Measurements from ENCODE around the gene DCDC2. TPM values are rescaled to one million over a fixed set of nuclear protein-coding genes. Genes with fewer than 3 reads are reported as not detected.
"Not testable (repeated sequence)": the region's sequence is repeated elsewhere in the genome, so short reads cannot be mapped to it uniquely, and the experiment has no call there.

The DCDC2 gene
- total RNA-seq, 1 experiment from 2014 or later: 5.6 TPM

DNA sequence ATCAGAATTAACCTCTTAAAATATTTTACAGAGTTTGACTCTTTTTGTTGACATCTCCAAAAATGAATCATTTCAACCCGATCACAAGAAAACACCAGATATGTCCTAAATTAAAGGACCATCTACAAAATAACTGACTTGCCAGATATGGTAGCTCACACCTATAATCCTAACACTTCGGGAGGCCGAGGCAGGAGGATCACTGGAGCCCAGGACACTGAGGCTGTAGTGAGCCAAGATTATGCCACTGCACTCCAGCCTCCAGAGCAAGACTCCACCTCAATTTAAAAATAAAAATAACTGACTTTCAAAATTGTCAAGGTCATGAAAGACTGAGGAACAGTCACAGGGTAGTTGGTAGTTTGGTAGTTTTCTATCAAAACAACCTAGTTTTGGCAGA, 34.9 kb downstream of the DCDC2 start:
- Histone ChIP-seq H3F3A (ENCODE audit: insufficient read depth, low read depth) (peaks cover 19% of the 10 kb centered on the region), H3K9me3 (ENCODE audit: insufficient read depth, low read depth) (0 out of 2 replicates have a peak, but pooled peaks cover 2% of the 10 kb centered on the region), H2AFZ (no peak overlapping the region), H3K27me3 (ENCODE audit: insufficient read depth, low read depth) (no peaks in the 10 kb centered on the region), H3K36me3 (ENCODE audit: low read depth) (no peaks in the 10 kb centered on the region), H3K79me2 (ENCODE audit: low read depth) (no peaks in the 10 kb centered on the region), H4K20me1 (ENCODE audit: insufficient read depth) (no peaks in the 10 kb centered on the region), H3K4me3 (0 out of 2 replicates have a peak overlapping the region, but pooled peaks have one; percentile 15), H3K4me2 (peak overlapping the region; percentile 63), H3K9me2 (ENCODE audit: insufficient read depth) (no peaks in the 10 kb centered on the region), H3K27ac (peak overlapping the region; percentile 87), H3K4me1 (replicated peaks; ENCODE audit: insufficient read depth) (peaks cover 28% of the 10 kb centered on the region)
- ChIA-PET CTCF (no interaction called here), POLR2A (ENCODE audit: unreplicated experiment) (no interaction called here)
- no peak for DNase-seq
- intact Hi-C loops (cut with micrococcal nuclease; ENCODE audit: unreplicated experiment): loop anchor here (1.0 kb wide), 1 partner anchor 10 kb away; no protein-coding TSS in a partner anchor
- BruUV-seq (replicated peaks): no TSS peak
- TF ChIP-seq EZH2 (IDR thresholded peaks at IDR 0.05; ENCODE audit: low read depth) (no peak), CTCF (conservative IDR thresholded peaks at IDR 0.05) (no peak)

DNA sequence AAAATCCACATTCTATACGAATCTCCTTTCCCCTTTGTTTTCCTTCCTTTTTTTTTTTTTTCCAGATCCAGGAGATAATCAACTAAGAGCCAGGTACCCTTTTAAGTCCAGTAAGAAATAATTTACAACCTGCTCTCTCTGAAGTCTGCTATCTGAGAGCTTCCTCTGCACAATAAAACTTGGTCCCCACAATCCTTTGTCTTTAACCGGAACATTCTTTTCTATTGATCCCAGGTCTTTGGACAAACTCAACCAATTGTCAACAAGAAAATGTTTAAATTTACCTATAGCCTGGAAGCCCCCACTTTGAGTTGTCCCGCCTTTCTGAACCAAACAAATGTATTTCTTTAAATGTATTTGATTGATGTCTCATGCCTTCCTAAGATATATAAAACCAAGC, 35.4 kb downstream of the DCDC2 start:
- CTCF ChIA-PET; intact Hi-C loops (cut with micrococcal nuclease; ENCODE audit: unreplicated experiment); H4K20me1 ChIP-seq (ENCODE audit: insufficient read depth); BruUV-seq (replicated peaks); H2AFZ ChIP-seq; H3K9me2 ChIP-seq (ENCODE audit: insufficient read depth); H3K27me3 ChIP-seq (ENCODE audit: insufficient read depth, low read depth); POLR2A ChIA-PET (ENCODE audit: unreplicated experiment); H3K79me2 ChIP-seq (ENCODE audit: low read depth); H3K9me3 ChIP-seq (ENCODE audit: insufficient read depth, low read depth); H3K4me2 ChIP-seq; DNase-seq; H3K36me3 ChIP-seq (ENCODE audit: low read depth); H3K4me3 ChIP-seq: not testable (repeated sequence)
- H3K27ac ChIP-seq: peak overlapping the region; percentile 87
- peaks cover 28% of the 10 kb centered on the region for H3K4me1 ChIP-seq (replicated peaks; ENCODE audit: insufficient read depth)
- H3F3A ChIP-seq (ENCODE audit: insufficient read depth, low read depth): peaks cover 19% of the 10 kb centered on the region

DNA sequence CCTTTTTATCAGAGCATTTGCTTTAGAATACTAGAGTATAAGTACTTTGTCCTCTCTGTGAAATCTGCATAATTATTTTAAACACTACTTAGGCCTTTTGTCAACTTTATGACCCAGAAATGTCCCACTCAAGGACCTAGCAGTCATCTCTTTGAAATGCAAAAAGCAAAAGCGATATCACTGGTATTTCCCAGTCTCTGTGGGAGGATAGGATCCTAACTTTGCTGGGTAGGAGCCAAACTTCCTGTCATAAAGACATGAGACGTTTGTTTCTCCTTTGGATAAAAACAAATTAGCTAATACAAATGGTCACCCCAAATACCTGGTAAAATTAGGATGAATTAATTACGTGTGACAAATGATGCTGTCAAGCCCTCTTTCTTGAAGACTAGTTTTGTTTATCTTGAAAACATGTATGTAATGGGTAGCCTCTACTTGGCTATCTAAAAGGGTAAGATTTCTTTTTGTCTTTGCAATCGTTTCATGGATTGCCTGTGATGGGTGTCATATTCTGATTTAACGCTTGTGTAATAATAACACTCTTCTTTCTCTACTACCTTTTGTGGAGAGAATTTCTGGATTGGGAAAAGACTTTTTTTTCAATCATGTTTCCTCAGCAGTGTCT, 36.2 kb downstream of the DCDC2 start:
- no peak for DNase-seq
- H3K79me2 ChIP-seq (ENCODE audit: low read depth): no peaks in the 10 kb centered on the region
- intact Hi-C loops (cut with micrococcal nuclease; ENCODE audit: unreplicated experiment): no loop called here
- ChIA-PET POLR2A (ENCODE audit: unreplicated experiment) (no interaction called here), CTCF (no interaction called here)
- no peaks in the 10 kb centered on the region for H4K20me1 ChIP-seq (ENCODE audit: insufficient read depth)
- TF ChIP-seq EZH2 (IDR thresholded peaks at IDR 0.05; ENCODE audit: low read depth) (no peak), CTCF (conservative IDR thresholded peaks at IDR 0.05) (no peak)
- no peak overlapping the region for H3K4me3 ChIP-seq
- H3K9me2 ChIP-seq (ENCODE audit: insufficient read depth): no peaks in the 10 kb centered on the region
- H3K27ac ChIP-seq: no peak overlapping the region
- no peaks in the 10 kb centered on the region for H3K27me3 ChIP-seq (ENCODE audit: insufficient read depth, low read depth)
- H3K4me1 ChIP-seq (replicated peaks; ENCODE audit: insufficient read depth): peaks cover 28% of the 10 kb centered on the region
- H3K9me3 ChIP-seq (ENCODE audit: insufficient read depth, low read depth): 0 out of 2 replicates have a peak, but pooled peaks cover 2% of the 10 kb centered on the region
- peaks cover 19% of the 10 kb centered on the region for H3F3A ChIP-seq (ENCODE audit: insufficient read depth, low read depth)
- H2AFZ ChIP-seq: no peak overlapping the region
- BruUV-seq (replicated peaks): no TSS peak
- no peaks in the 10 kb centered on the region for H3K36me3 ChIP-seq (ENCODE audit: low read depth)
- H3K4me2 ChIP-seq: no peak overlapping the region
